NCI-H2227 treated with DMSO at 0.1 percent for 48 hours (cell line): ENCODE results near the gene EEF1A2.

Source experiments
- DNase-seq: peaks from one replicate; lab custom pipeline; 2025; lab: John Stamatoyannopoulos, UW

EEF1A2 gene

GRCh38 chr20:63498960-63499337 is at the start of gene EEF1A2:
Gene EEF1A2 (minus strand): TSS chr20:63499083. CDS start chr20:63497763, 1,320 bp downstream.
- peak; percentile 20 for DNase-seq

- DNase-seq = no peak
Observed at GRCh38 chr20:63548542-63548941, 49.7 kb upstream of the EEF1A2 start.

GRCh38 chr20:63547725-63548480 is 49.0 kb upstream of the EEF1A2 start, which contains the start of gene SRMS:
Gene SRMS (minus strand): TSS chr20:63547749. CDS start chr20:63547463, 286 bp downstream.
- DNase-seq = no peak

- DNase-seq = no peak
Observed at GRCh38 chr20:63546956-63547724, 48.3 kb upstream of the EEF1A2 start.

GRCh38 chr20:63546256-63546955 is 47.5 kb upstream of the EEF1A2 start:
- no peak for DNase-seq

- no peak for DNase-seq
Observed at GRCh38 chr20:63545814-63546213, 46.9 kb upstream of the EEF1A2 start.

GRCh38 chr20:63544958-63545516 is 46.2 kb upstream of the EEF1A2 start:
- DNase-seq = no peak

GRCh38 chr20:63544241-63544957 is 45.5 kb upstream of the EEF1A2 start:
- DNase-seq = no peak

- no peak for DNase-seq
Observed at GRCh38 chr20:63543733-63544132, 44.9 kb upstream of the EEF1A2 start.

- no peak for DNase-seq
Observed at GRCh38 chr20:63543131-63543530, 44.2 kb upstream of the EEF1A2 start.

- DNase-seq = no peak
Observed at GRCh38 chr20:63542696-63543095, 43.8 kb upstream of the EEF1A2 start.

- no peak for DNase-seq
Observed at GRCh38 chr20:63542031-63542559, 43.2 kb upstream of the EEF1A2 start.

- DNase-seq = no peak
Observed at GRCh38 chr20:63541371-63541770, 42.5 kb upstream of the EEF1A2 start.

- no peak for DNase-seq
Observed at GRCh38 chr20:63540417-63541186, 41.7 kb upstream of the EEF1A2 start.

GRCh38 chr20:63539441-63540370 is 40.8 kb upstream of the EEF1A2 start:
- DNase-seq = no peak

- DNase-seq = no peak
Observed at GRCh38 chr20:63539092-63539430, 40.2 kb upstream of the EEF1A2 start.

GRCh38 chr20:63538204-63539091 is 39.6 kb upstream of the EEF1A2 start:
- no peak for DNase-seq

- DNase-seq = peak; percentile 45
Observed at GRCh38 chr20:63537525-63538203, 38.8 kb upstream of the EEF1A2 start.
